Measurements from ENCODE around the gene BTBD10. TPM values are rescaled to one million over a fixed set of nuclear protein-coding genes. Genes with fewer than 3 reads are reported as not detected.
A peak's percentile ranks its signal among the peaks of the same experiment; 100 is the strongest.

BTBD10 gene
- total RNA-seq, 2 experiments from 2014 or later: 23.0 to 23.7 TPM

GRCh38 chr11:13495929-13496328 is 32.9 kb upstream of the BTBD10 start, which contains the start of gene PTH:
PTH (minus strand) TSS chr11:13495997; CDS start chr11:13492855, 3,142 bp downstream.
- H3K9me2 ChIP-seq (ENCODE audit: insufficient read depth, low read length): no peaks in the 10 kb centered on the region
- H3K4me3 ChIP-seq (ENCODE audit: low read depth, low read length, poor library complexity, severe bottlenecking): no peak within 1 kb of the TSS
- intact Hi-C loops (cut with micrococcal nuclease; ENCODE audit: unreplicated experiment): no loop called here
- no peak within 1 kb of the TSS for H2AFZ ChIP-seq (ENCODE audit: low read length)
- H4K20me1 ChIP-seq (ENCODE audit: insufficient read depth, low read length): no peaks in the 10 kb centered on the region
- TF ChIP-seq CTCF (conservative IDR thresholded peaks at IDR 0.05; ENCODE audit: low read length): no peak
- ChIA-PET POLR2A (no interaction called here), CTCF (ENCODE audit: unreplicated experiment) (no interaction called here)
- H3K4me1 ChIP-seq (ENCODE audit: insufficient read depth, low read length, poor library complexity, severe bottlenecking): no peaks in the 10 kb centered on the region
- no peaks in the 10 kb centered on the region for H3K36me3 ChIP-seq (ENCODE audit: insufficient read depth, low read length)
- H3K4me2 ChIP-seq (ENCODE audit: low read length): no peak within 1 kb of the TSS
- no peak within 1 kb of the TSS for H3K27ac ChIP-seq (ENCODE audit: low read depth, low read length, poor library complexity, severe bottlenecking)
- no TSS peak for BruUV-seq (replicated peaks)
- no peaks in the 10 kb centered on the region for H3K9me3 ChIP-seq (ENCODE audit: low read length)
- no peaks in the 10 kb centered on the region for H3K79me2 ChIP-seq (ENCODE audit: insufficient read depth, low read depth, low read length)
- DNase-seq (ENCODE audit: low spot score): no peak

DNA sequence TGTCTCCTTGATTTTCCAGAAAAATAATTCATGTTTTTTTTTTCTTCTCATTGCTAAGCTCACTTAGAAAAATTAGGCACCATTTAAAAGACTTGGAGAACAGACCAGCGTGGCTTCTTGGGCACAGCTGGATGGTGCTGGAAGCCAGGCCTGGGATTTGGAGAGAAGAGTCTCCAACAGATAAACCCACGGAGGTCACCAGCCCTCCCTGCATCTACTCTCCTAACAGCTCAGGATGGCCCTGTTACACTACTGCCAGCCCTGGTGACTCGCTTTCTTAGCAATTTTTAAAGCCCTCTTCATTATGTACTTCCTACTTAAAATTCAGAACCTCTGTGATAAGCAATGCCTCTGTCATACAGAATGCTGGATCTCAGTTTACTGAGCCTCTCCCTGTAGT is 31.0 kb upstream of the BTBD10 start:
- H2AFZ ChIP-seq (ENCODE audit: low read length): no peak overlapping the region
- H3K4me2 ChIP-seq (ENCODE audit: low read length): no peak overlapping the region
- no peak overlapping the region for H3K4me3 ChIP-seq (ENCODE audit: low read depth, low read length, poor library complexity, severe bottlenecking)
- no peaks in the 10 kb centered on the region for H3K9me2 ChIP-seq (ENCODE audit: insufficient read depth, low read length)
- no peaks in the 10 kb centered on the region for H4K20me1 ChIP-seq (ENCODE audit: insufficient read depth, low read length)
- no peak for DNase-seq (ENCODE audit: low spot score)
- no peaks in the 10 kb centered on the region for H3K4me1 ChIP-seq (ENCODE audit: insufficient read depth, low read length, poor library complexity, severe bottlenecking)
- no TSS peak for BruUV-seq (replicated peaks)
- H3K36me3 ChIP-seq (ENCODE audit: insufficient read depth, low read length): no peaks in the 10 kb centered on the region
- no peak overlapping the region for H3K27ac ChIP-seq (ENCODE audit: low read depth, low read length, poor library complexity, severe bottlenecking)
- no peaks in the 10 kb centered on the region for H3K9me3 ChIP-seq (ENCODE audit: low read length)
- H3K79me2 ChIP-seq (ENCODE audit: insufficient read depth, low read depth, low read length): no peaks in the 10 kb centered on the region
- intact Hi-C loops (cut with micrococcal nuclease; ENCODE audit: unreplicated experiment): no loop called here
- CTCF ChIA-PET (ENCODE audit: unreplicated experiment): no interaction called here
- POLR2A ChIA-PET: interaction anchor here (0.6 to 1.8 kb wide), 2 partner anchors 10 to 1623 kb away, joined by 5 read pairs; no protein-coding TSS in a partner anchor
- TF ChIP-seq EZH2phosphoT487 (IDR thresholded peaks at IDR 0.05; ENCODE audit: borderline replicate concordance, low read depth, low read length): no peak
- no peak for TF ChIP-seq CTCF (conservative IDR thresholded peaks at IDR 0.05; ENCODE audit: low read length)

GRCh38 chr11:13487661-13488030 is 24.6 kb upstream of the BTBD10 start:
- no peak overlapping the region for H3K27ac ChIP-seq (ENCODE audit: low read depth, low read length, poor library complexity, severe bottlenecking)
- no TSS peak for BruUV-seq (replicated peaks)
- no peak overlapping the region; the same call in 1 of the 2 replicates for H3K4me2 ChIP-seq (ENCODE audit: low read length)
- POLR2A ChIA-PET: no interaction called here
- H3K4me3 ChIP-seq (ENCODE audit: low read depth, low read length, poor library complexity, severe bottlenecking): no peak overlapping the region
- no peak for TF ChIP-seq CTCF (conservative IDR thresholded peaks at IDR 0.05; ENCODE audit: low read length)
- TF ChIP-seq EZH2phosphoT487 (IDR thresholded peaks at IDR 0.05; ENCODE audit: borderline replicate concordance, low read depth, low read length): no peak
- DNase-seq (ENCODE audit: low spot score): peak; percentile 4
- no peaks in the 10 kb centered on the region for H4K20me1 ChIP-seq (ENCODE audit: insufficient read depth, low read length)
- H2AFZ ChIP-seq (ENCODE audit: low read length): no peak overlapping the region
- intact Hi-C loops (cut with micrococcal nuclease; ENCODE audit: unreplicated experiment): no loop called here
- H3K9me3 ChIP-seq (ENCODE audit: low read length): no peaks in the 10 kb centered on the region
- H3K36me3 ChIP-seq (ENCODE audit: insufficient read depth, low read length): no peaks in the 10 kb centered on the region
- CTCF ChIA-PET (ENCODE audit: unreplicated experiment): no interaction called here
- no peaks in the 10 kb centered on the region for H3K9me2 ChIP-seq (ENCODE audit: insufficient read depth, low read length)
- H3K79me2 ChIP-seq (ENCODE audit: insufficient read depth, low read depth, low read length): no peaks in the 10 kb centered on the region
- H3K4me1 ChIP-seq (ENCODE audit: insufficient read depth, low read length, poor library complexity, severe bottlenecking): no peaks in the 10 kb centered on the region

All from OCI-LY7 (cell line).